Astrocyte of the cerebellum (primary cell): ENCODE data around the gene NCR2.

Source experiments
- DNase-seq: peaks from one replicate; pipeline ENCODE4 v3.0.0-alpha.2; 2011; ENCODE audit warnings: low read depth
- H3K4me3 ChIP-seq: 2 replicates; pipeline ENCODE4 v1.5.1; 2011; ENCODE audit warnings: mild to moderate bottlenecking, low read depth, low read length, moderate library complexity
- in situ Hi-C: cut with HindIII; loops from 2 replicates; pipeline ENCODE4 v1.10.0; 2017; ENCODE audit warnings: low sequenced_read_pairs
- TF ChIP-seq, protein P1 (sequence below): IDR thresholded peaks from 2 replicates; pipeline ENCODE4 v1.5.1; 2012; ENCODE audit warnings: low read length, low read depth, moderate library complexity, mild to moderate bottlenecking; ENCODE audit errors: missing control alignments

Gene NCR2

DNA sequence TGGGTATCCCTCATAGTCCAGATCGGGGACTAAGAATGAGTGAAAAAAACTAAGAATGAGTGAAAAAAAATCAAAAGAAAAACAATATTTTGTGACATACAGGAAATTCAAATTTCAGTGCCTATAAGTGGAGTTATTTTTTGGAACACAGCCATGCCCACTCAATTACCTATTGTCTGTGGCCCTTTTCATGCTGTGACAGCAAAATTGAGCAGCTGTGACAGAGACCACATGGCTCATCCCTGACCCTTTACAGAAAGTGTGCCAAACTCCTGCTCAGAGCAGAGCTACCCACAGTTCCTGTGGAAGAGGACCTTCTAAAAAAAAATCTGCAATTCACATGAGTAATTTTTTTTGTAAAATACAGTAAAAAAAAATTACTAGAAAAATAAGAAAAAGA, 1.4 kb downstream of the NCR2 start:
- TF ChIP-seq, protein P1, sequence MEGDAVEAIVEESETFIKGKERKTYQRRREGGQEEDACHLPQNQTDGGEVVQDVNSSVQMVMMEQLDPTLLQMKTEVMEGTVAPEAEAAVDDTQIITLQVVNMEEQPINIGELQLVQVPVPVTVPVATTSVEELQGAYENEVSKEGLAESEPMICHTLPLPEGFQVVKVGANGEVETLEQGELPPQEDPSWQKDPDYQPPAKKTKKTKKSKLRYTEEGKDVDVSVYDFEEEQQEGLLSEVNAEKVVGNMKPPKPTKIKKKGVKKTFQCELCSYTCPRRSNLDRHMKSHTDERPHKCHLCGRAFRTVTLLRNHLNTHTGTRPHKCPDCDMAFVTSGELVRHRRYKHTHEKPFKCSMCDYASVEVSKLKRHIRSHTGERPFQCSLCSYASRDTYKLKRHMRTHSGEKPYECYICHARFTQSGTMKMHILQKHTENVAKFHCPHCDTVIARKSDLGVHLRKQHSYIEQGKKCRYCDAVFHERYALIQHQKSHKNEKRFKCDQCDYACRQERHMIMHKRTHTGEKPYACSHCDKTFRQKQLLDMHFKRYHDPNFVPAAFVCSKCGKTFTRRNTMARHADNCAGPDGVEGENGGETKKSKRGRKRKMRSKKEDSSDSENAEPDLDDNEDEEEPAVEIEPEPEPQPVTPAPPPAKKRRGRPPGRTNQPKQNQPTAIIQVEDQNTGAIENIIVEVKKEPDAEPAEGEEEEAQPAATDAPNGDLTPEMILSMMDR: no peak
- no peak overlapping the region for H3K4me3 ChIP-seq
- in situ Hi-C loops: no loop called here
- no peak for DNase-seq

DNA sequence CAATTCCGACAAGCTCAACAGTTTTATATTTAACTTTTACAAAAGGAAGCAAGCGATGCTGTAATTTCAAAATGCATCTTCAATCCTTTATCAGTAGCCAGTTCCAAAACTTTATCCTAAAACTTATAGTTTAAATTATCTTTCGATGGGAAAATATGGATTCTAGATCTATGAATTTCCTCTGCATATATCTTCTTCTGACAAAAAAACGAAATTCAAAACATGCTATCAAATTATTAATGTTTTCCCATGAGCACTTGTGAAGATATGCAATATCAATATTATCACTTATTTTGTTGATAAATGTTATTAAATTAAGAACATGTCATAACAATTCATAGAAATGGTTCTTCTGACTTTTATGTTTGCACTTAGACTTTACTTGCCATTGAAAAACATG, 2.3 kb downstream of the NCR2 start:
- no peak for DNase-seq
- no peak overlapping the region for H3K4me3 ChIP-seq
- in situ Hi-C loops: no loop called here
- TF ChIP-seq, protein P1: no peak

DNA sequence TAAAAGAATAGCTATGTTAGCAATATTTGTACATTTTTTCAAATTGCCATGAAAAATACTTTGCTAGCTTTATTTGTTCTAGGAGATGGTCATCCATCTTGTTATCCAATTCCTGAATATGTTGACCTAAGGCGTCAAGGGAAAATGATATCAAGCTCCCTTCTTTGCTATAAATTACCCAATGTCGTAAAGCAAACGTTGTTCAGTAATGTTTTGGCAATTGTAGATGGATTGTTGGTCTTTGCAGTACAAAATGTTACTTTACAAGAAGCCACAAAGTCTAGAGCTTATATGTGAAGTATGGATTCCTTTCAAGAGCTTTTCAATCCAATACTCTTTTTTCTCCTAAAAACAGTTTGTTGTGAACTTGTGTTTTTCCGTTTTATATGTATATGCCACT, 3.3 kb downstream of the NCR2 start:
- no peak overlapping the region for H3K4me3 ChIP-seq
- in situ Hi-C loops: no loop called here
- DNase-seq: no peak
- TF ChIP-seq, protein P1: no peak

DNA sequence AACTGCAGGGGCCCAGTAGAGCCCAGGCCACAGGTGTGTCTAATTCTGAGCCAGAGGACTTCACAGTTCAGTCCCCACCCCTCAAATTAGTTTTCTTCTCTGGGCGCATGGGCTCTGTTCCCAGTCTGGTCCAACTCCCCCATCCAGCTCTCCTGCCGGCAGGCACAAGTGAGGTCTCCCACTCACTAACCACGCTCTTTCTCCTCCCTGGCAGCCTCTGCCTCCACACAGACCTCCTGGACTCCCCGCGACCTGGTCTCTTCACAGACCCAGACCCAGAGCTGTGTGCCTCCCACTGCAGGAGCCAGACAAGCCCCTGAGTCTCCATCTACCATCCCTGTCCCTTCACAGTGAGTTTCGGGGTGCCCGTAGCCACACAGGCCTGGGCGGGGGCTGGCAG, 6.2 kb downstream of the NCR2 start:
- no peak for DNase-seq
- no peak overlapping the region for H3K4me3 ChIP-seq
- in situ Hi-C loops: no loop called here
- TF ChIP-seq, protein P1: no peak

DNA sequence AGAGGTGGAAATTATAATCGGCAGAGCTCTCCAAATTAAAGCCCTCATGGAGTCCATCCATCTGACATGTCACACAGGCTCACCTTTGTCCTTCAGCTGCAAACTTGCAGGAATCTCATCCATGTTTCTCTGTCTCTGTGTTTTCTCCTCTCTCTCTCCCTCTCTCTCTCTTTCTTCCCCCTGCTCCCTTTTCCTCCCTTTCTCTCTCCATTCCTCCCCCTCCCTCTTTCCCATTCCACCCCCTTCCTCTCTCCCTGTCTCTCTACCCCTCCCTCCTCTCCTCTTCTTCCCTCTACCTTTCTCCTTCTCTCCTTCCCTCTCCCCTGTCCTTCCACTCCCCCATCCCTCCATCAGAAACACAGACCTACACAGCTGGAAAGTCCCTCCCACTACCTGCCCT, 6.8 kb downstream of the NCR2 start:
- DNase-seq: no peak
- H3K4me3 ChIP-seq: no peak overlapping the region
- in situ Hi-C loops: no loop called here
- TF ChIP-seq, protein P1: no peak

DNA sequence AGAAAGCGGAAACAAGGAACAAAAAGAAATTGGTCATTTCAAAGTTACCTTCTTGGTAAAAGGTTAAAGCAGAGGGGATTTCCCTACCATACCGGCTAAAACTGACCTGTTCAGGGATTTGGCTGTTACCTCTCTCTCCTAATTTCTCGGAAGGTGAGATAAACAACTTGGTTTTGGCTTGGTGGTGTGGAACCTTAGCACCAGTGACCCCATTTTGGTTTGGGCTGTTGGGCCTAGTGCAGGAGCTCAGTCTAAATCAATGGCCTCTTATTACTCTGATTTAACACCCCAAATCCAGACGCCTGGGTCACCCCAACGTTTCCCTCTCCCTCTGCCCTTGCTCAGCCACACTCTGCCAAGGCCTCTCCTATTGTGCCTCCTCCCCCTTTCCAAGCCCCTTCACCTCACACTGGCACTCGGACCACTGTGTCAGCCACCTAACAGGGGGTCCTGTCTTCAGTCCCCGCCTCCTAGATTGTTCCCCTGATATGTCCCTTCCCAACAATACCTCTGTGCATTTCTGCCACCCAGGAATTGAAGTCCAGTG, 8.3 kb downstream of the NCR2 start:
- TF ChIP-seq, protein P1: no peak
- in situ Hi-C loops: no loop called here
- DNase-seq: no peak
- no peak overlapping the region for H3K4me3 ChIP-seq

DNA sequence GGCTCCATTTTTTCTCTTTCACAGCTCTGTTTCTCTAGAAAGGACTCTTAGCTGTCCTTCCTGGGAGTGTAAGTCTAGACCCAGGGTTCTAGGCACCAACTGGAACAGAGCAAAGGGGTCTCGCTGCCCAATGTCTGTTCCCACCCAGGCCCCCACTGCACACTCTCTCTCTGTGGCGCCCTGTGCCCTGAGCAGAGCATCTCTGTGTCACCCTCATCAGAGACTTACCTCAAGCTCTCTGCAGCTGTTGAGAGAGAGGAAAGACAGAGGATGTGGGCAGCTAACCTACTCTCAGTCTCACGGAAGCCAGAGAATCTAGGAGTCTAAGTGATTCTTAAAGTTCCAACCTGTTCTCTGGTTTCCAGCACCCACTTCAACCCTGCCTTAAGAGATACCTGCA, 9.5 kb downstream of the NCR2 start:
- TF ChIP-seq, protein P1: no peak
- DNase-seq: no peak

More for the DNA sequence above, 9.5 kb downstream of the NCR2 start:
- no peak overlapping the region for H3K4me3 ChIP-seq
- in situ Hi-C loops: no loop called here
